IMR-90 (cell line): ENCODE results near the gene PIP4K2A. TPM values are rescaled to one million over a fixed set of nuclear protein-coding genes. Genes with fewer than 3 reads are reported as not detected.

Experiments used
- ATAC-seq: fragments of 200-7000 bp; cut with Tn5 transposase; 2 replicates; pipeline ENCODE4 v1.9.1; 2020; ENCODE audit warnings: low read depth, mild to moderate bottlenecking, moderate library complexity
- BruUV-seq: library from RNA; stranded (reverse); fragments of 400-500 nt; replicated peaks from 2 replicates; lab custom pipeline; 2021; lab: Mats Ljungman, UMichigan
- CTCF ChIA-PET: fragments of 300-600 bp; formaldehyde crosslinking; extraction: SDS; loops from one replicate; lab custom pipeline; 2021; ENCODE audit warnings: antibody characterized with exemption; lab: Yijun Ruan, JAX
- POLR2A ChIA-PET: fragments of 300-600 bp; sonication (Branson Sonifier 250); formaldehyde crosslinking; loops from one replicate; lab custom pipeline; 2022; ENCODE audit warnings: antibody characterized with exemption; ENCODE audit not compliant: unreplicated experiment; lab: Charles Lee
- DNase-seq: peaks from one replicate; pipeline ENCODE4 v3.0.0; 2013
- H2AFZ ChIP-seq: replicated peaks from 2 replicates; pipeline ENCODE3; 2013; ENCODE audit warnings: low read length, mild to moderate bottlenecking; ENCODE audit not compliant: poor library complexity
- H2AK5ac ChIP-seq: 2 replicates; pipeline ENCODE4 v1.6.1; 2013; ENCODE audit warnings: low read depth, low read length, inconsistent platforms
- H2AK9ac ChIP-seq: replicated peaks from 2 replicates; pipeline ENCODE3; 2013; ENCODE audit warnings: mild to moderate bottlenecking, low read depth, low read length, moderate library complexity; ENCODE audit not compliant: poor library complexity
- H2BK120ac ChIP-seq: 2 replicates; pipeline ENCODE4 v1.6.1; 2013; ENCODE audit warnings: low read depth, low read length, inconsistent platforms
- H2BK15ac ChIP-seq: 3 replicates; pipeline ENCODE4 v1.6.1; 2013; ENCODE audit warnings: low read depth, low read length, inconsistent platforms
- H2BK20ac ChIP-seq: 2 replicates; pipeline ENCODE4 v1.6.1; 2013; ENCODE audit warnings: low read depth, mild to moderate bottlenecking, inconsistent platforms, low read length, moderate library complexity
- H2BK5ac ChIP-seq: 2 replicates; pipeline ENCODE4 v1.6.1; 2013; ENCODE audit warnings: mild to moderate bottlenecking, low read depth, low read length, inconsistent platforms; ENCODE audit not compliant: poor library complexity, severe bottlenecking
- H3K14ac ChIP-seq: replicated peaks from 2 replicates; pipeline ENCODE4 v1.6.1; 2013; ENCODE audit warnings: low read depth, low read length, inconsistent platforms
- H3K18ac ChIP-seq: 2 replicates; pipeline ENCODE4 v1.6.1; 2013; ENCODE audit warnings: low read depth, low read length, control low read depth
- H3K23ac ChIP-seq: 2 replicates; pipeline ENCODE4 v1.6.1; 2013; ENCODE audit warnings: low read depth, low read length, inconsistent platforms
- H3K27ac ChIP-seq: 2 replicates; pipeline ENCODE4 v1.5.1; 2013; ENCODE audit warnings: mild to moderate bottlenecking, control low read depth, low read length; ENCODE audit not compliant: insufficient read depth
- H3K27me3 ChIP-seq: 2 replicates; pipeline ENCODE4 v1.6.1; 2013; ENCODE audit warnings: low read length; ENCODE audit not compliant: control insufficient read depth, insufficient read depth
- H3K36me3 ChIP-seq: 2 replicates; pipeline ENCODE4 v1.6.1; 2013; ENCODE audit warnings: low read length, mixed read lengths; ENCODE audit not compliant: control insufficient read depth, insufficient read depth
- H3K4ac ChIP-seq: 2 replicates; pipeline ENCODE4 v1.6.1; 2013; ENCODE audit warnings: low read depth, low read length, inconsistent platforms
- H3K4me1 ChIP-seq: 2 replicates; pipeline ENCODE4 v1.6.1; 2013; ENCODE audit warnings: low read length, mixed read lengths; ENCODE audit not compliant: control insufficient read depth, insufficient read depth
- H3K4me2 ChIP-seq: 2 replicates; pipeline ENCODE4 v1.6.1; 2013; ENCODE audit warnings: low read depth, mild to moderate bottlenecking, control low read depth, low read length, moderate library complexity
- H3K4me3 ChIP-seq: 2 replicates; pipeline ENCODE4 v1.5.1; 2013; ENCODE audit warnings: low read depth, mild to moderate bottlenecking, control low read depth, low read length, moderate library complexity; ENCODE audit not compliant: insufficient read depth
- H3K56ac ChIP-seq: 2 replicates; pipeline ENCODE4 v1.6.1; 2013; ENCODE audit warnings: low read length, inconsistent platforms; ENCODE audit not compliant: insufficient read depth; ENCODE audit errors: extremely low read depth
- H3K79me1 ChIP-seq, 2 experiments: 2 replicates each; pipeline ENCODE4 v1.6.1; 2013; ENCODE audit warnings: low read length in 2 of 2, inconsistent platforms in 1 of 2, low read depth in 1 of 2
- H3K9ac ChIP-seq: 2 replicates; pipeline ENCODE4 v1.6.1; 2013; ENCODE audit warnings: low read depth, low read length, control low read depth
- H3K9me1 ChIP-seq: 2 replicates; pipeline ENCODE4 v1.6.1; 2013; ENCODE audit warnings: low read length, inconsistent platforms; ENCODE audit not compliant: insufficient read depth
- H3K9me3 ChIP-seq: 2 replicates; pipeline ENCODE4 v1.6.1; 2013; ENCODE audit warnings: low read length; ENCODE audit not compliant: control insufficient read depth, insufficient read depth
- H4K20me1 ChIP-seq: 2 replicates; pipeline ENCODE4 v1.6.1; 2013; ENCODE audit warnings: low read length, inconsistent platforms; ENCODE audit not compliant: insufficient read depth
- H4K5ac ChIP-seq: 2 replicates; pipeline ENCODE4 v1.6.1; 2013; ENCODE audit warnings: mild to moderate bottlenecking, low read depth, low read length, control low read depth
- H4K8ac ChIP-seq, 2 experiments: 2 replicates each; pipeline ENCODE4 v1.6.1; 2013; ENCODE audit warnings: low read depth in 2 of 2, low read length in 2 of 2, control low read depth in 1 of 2, inconsistent platforms in 1 of 2
- H4K91ac ChIP-seq: 2 replicates; pipeline ENCODE4 v1.6.1; 2013; ENCODE audit warnings: low read depth, low read length, inconsistent platforms; ENCODE audit not compliant: insufficient read depth
- BHLHE40 ChIP-seq: fragments of 150-350 bp; IDR thresholded peaks from 2 replicates; pipeline ENCODE4 v1.6.1; 2016; ENCODE audit warnings: mild to moderate bottlenecking, low read depth, low read length
- CHD1 ChIP-seq: IDR thresholded peaks from 2 replicates; pipeline ENCODE4 v1.6.1; 2012; ENCODE audit warnings: low read depth, low read length, improper control_type of control experiment
- MAFK ChIP-seq: IDR thresholded peaks from 2 replicates; pipeline ENCODE4 v1.6.1; 2012; ENCODE audit warnings: low read depth, low read length, improper control_type of control experiment
- MAZ ChIP-seq: IDR thresholded peaks from 2 replicates; pipeline ENCODE4 v1.6.1; 2012; ENCODE audit warnings: low read depth, mild to moderate bottlenecking, low read length, improper control_type of control experiment, moderate library complexity, borderline replicate concordance
- MXI1 ChIP-seq: IDR thresholded peaks from 2 replicates; pipeline ENCODE4 v1.6.1; 2012; ENCODE audit warnings: low read depth, mild to moderate bottlenecking, low read length, moderate library complexity, borderline replicate concordance
- NFE2L2 ChIP-seq: fragments of 150-350 bp; IDR thresholded peaks from 2 replicates; pipeline ENCODE4 v1.6.1; 2016; ENCODE audit warnings: low read depth, mild to moderate bottlenecking, low read length
- POLR2A ChIP-seq: IDR thresholded peaks from 2 replicates; pipeline ENCODE4 v1.6.1; 2012; ENCODE audit warnings: mild to moderate bottlenecking, low read depth, low read length
- RAD21 ChIP-seq: IDR thresholded peaks from 2 replicates; pipeline ENCODE4 v1.6.1; 2012; ENCODE audit warnings: low read length, improper control_type of control experiment
- RCOR1 ChIP-seq: IDR thresholded peaks from 2 replicates; pipeline ENCODE4 v1.6.1; 2012; ENCODE audit warnings: mild to moderate bottlenecking, low read length, improper control_type of control experiment; ENCODE audit not compliant: insufficient replicate concordance
- RFX5 ChIP-seq: IDR thresholded peaks from 2 replicates; pipeline ENCODE4 v1.8.0; 2012; ENCODE audit warnings: low read depth, mild to moderate bottlenecking, low read length, moderate library complexity
- SMC3 ChIP-seq: fragments of 150-350 bp; IDR thresholded peaks from 2 replicates; pipeline ENCODE4 v1.6.1; 2016; ENCODE audit warnings: low read depth, mild to moderate bottlenecking, antibody characterized with exemption, low read length, moderate library complexity
- WGBS, 2 experiments: methylation state at CpG; one replicate each; pipeline versions ENCODE4 v1.1.5 to v1.1.7; 2013; ENCODE audit warnings: missing lambda C conversion rate in 2 of 2; ENCODE audit not compliant: insufficient read length in 1 of 2; ENCODE audit errors: extremely low coverage in 2 of 2; 5-methylcytosine and 5-hydroxymethylcytosine counted together
- dilution Hi-C: fragments of 300-500 bp; cut with HindIII; formaldehyde crosslinking; loops from one replicate; pipeline ENCODE4 v1.14.3; 2018; ENCODE audit warnings: low sequenced_read_pairs; ENCODE audit not compliant: unreplicated experiment
- in situ Hi-C: fragments of 300-500 bp; cut with MboI; formaldehyde crosslinking; loops from 3 replicates; pipeline ENCODE4 v1.14.3; 2019; ENCODE audit warnings: low sequenced_read_pairs, inconsistent platforms, mixed read lengths
- intact Hi-C: fragments of 100-400 bp; cut with micrococcal nuclease; formaldehyde crosslinking; loops from 2 replicates; pipeline ENCODE4 v1.10.0; 2022
- polyA plus RNA-seq, 3 experiments: library from polyadenylated mRNA; depleted of rRNA; stranded (reverse); fragments of >200 nt; gene quantifications; 2 replicates each; pipeline ENCODE4 v1.2.3, GENCODE V29; 2012; ENCODE audit warnings: low replicate concordance in 1 of 3
- total RNA-seq: library from RNA; depleted of rRNA; stranded (reverse); fragments of >200 nt; gene quantifications from 2 replicates; pipeline ENCODE4 v1.2.3, GENCODE V29; 2012
- TF ChIP-seq, protein P1 (sequence below): fragments of 150-350 bp; IDR thresholded peaks from 2 replicates; pipeline ENCODE4 v1.6.1; 2016; ENCODE audit warnings: low read depth, mild to moderate bottlenecking, low read length, moderate library complexity, borderline replicate concordance
- TF ChIP-seq, protein P2 (sequence below): fragments of 150-350 bp; IDR thresholded peaks from 2 replicates; pipeline ENCODE4 v1.6.1; 2017; ENCODE audit warnings: mild to moderate bottlenecking, antibody characterized with exemption, low read length, low read depth
- TF ChIP-seq, protein P3 (sequence below): conservative IDR thresholded peaks from 2 replicates; pipeline ENCODE4 v1.5.1; 2012; ENCODE audit warnings: mild to moderate bottlenecking, low read depth, low read length, improper control_type of control experiment

The PIP4K2A gene
- total and polyA plus RNA-seq, 2 of the 4 experiments (the other 2 are of a cell fraction), result 9.8 to 18.1 TPM

DNA sequence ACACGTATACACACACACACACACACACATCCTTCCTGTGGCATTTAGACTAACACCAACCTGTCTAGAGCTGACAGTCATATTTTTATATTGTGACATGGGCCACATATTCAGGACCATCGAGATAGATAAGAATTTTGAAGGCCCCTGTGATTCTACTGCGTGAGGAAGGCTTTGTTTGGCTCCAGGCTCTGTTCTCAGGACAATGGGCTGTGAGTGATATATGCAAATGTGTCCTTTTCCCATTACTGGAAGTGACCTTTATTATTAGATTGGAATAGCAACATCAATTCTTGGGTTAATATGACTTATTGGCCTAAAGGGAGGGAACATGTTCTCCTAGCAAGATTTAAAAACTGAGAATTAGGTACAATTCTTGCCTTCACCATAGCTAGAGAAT, 213.0 kb downstream of the PIP4K2A start:
- CTCF ChIA-PET, result no interaction called here
- Histone ChIP-seq H3K4ac (no peak overlapping the region), H4K91ac (no peak overlapping the region), H4K5ac (no peak overlapping the region), H3K4me1 (no peaks in the 10 kb centered on the region), H3K9me1 (no peaks in the 10 kb centered on the region), H3K27me3 (peaks cover 14% of the 10 kb centered on the region), H2BK120ac (no peak overlapping the region), H4K8ac (no peak overlapping the region), H2AK9ac (no peak overlapping the region), H3K56ac (no peak overlapping the region), H4K20me1 (no peaks in the 10 kb centered on the region), H3K9me3 (no peaks in the 10 kb centered on the region), H3K36me3 (no peaks in the 10 kb centered on the region), H3K4me3 (no peak overlapping the region), H3K4me2 (no peak overlapping the region), H2BK5ac (no peak overlapping the region), H2BK15ac (no peak overlapping the region), H3K18ac (no peak overlapping the region), H2AFZ (no peak overlapping the region), H2BK20ac (no peak overlapping the region), H3K79me1 (no peaks in the 10 kb centered on the region), H3K9ac (no peak overlapping the region), H3K14ac (no peak overlapping the region), H2AK5ac (no peak overlapping the region), H3K27ac (no peak overlapping the region), H3K23ac (no peak overlapping the region)
- in situ Hi-C loops, result no loop called here
- POLR2A ChIA-PET, result no interaction called here
- dilution Hi-C loops, result no loop called here
- intact Hi-C loops, result no loop called here
- DNase-seq, result no peak
- ATAC-seq, result no peak
- TF ChIP-seq RFX5 (no peak), SMC3 (no peak), POLR2A (no peak), NFE2L2 (no peak), RCOR1 (no peak), BHLHE40 (no peak), CHD1 (no peak), MAFK (no peak), RAD21 (no peak), MXI1 (no peak), MAZ (no peak)
- TF ChIP-seq, protein P1, sequence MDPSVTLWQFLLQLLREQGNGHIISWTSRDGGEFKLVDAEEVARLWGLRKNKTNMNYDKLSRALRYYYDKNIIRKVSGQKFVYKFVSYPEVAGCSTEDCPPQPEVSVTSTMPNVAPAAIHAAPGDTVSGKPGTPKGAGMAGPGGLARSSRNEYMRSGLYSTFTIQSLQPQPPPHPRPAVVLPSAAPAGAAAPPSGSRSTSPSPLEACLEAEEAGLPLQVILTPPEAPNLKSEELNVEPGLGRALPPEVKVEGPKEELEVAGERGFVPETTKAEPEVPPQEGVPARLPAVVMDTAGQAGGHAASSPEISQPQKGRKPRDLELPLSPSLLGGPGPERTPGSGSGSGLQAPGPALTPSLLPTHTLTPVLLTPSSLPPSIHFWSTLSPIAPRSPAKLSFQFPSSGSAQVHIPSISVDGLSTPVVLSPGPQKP, result no peak
- TF ChIP-seq, protein P2, sequence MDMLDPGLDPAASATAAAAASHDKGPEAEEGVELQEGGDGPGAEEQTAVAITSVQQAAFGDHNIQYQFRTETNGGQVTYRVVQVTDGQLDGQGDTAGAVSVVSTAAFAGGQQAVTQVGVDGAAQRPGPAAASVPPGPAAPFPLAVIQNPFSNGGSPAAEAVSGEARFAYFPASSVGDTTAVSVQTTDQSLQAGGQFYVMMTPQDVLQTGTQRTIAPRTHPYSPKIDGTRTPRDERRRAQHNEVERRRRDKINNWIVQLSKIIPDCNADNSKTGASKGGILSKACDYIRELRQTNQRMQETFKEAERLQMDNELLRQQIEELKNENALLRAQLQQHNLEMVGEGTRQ, result no peak
- TF ChIP-seq, protein P3, sequence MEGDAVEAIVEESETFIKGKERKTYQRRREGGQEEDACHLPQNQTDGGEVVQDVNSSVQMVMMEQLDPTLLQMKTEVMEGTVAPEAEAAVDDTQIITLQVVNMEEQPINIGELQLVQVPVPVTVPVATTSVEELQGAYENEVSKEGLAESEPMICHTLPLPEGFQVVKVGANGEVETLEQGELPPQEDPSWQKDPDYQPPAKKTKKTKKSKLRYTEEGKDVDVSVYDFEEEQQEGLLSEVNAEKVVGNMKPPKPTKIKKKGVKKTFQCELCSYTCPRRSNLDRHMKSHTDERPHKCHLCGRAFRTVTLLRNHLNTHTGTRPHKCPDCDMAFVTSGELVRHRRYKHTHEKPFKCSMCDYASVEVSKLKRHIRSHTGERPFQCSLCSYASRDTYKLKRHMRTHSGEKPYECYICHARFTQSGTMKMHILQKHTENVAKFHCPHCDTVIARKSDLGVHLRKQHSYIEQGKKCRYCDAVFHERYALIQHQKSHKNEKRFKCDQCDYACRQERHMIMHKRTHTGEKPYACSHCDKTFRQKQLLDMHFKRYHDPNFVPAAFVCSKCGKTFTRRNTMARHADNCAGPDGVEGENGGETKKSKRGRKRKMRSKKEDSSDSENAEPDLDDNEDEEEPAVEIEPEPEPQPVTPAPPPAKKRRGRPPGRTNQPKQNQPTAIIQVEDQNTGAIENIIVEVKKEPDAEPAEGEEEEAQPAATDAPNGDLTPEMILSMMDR, result no peak
- WGBS, 2 experiments, result no CpG with 5 or more reads among the region's 3 CpGs
- BruUV-seq, result no TSS peak
